Fibroblast of lung (primary cell): ENCODE measurements around the gene HTR3B. TPM values are rescaled to one million over a fixed set of nuclear protein-coding genes. Genes with fewer than 3 reads are reported as not detected.

Source experiments
- DNase-seq, 2 donors: peaks; one replicate each; pipeline versions ENCODE4 v3.0.0 to v3.0.0-alpha.2; 2010; ENCODE audit warnings: low read depth in 2 of 2
- H2AFZ ChIP-seq: 2 replicates; pipeline ENCODE4 v1.5.1; 2012; ENCODE audit warnings: low read length, control low read depth, inconsistent platforms
- H3K27ac ChIP-seq: 2 replicates; pipeline ENCODE4 v1.5.1; 2011; ENCODE audit warnings: low read length, control low read depth; ENCODE audit not compliant: insufficient read depth
- H3K27me3 ChIP-seq: 2 replicates; pipeline ENCODE4 v1.5.1; 2011; ENCODE audit warnings: mild to moderate bottlenecking, low read length; ENCODE audit not compliant: control insufficient read depth, insufficient read depth
- H3K36me3 ChIP-seq: 2 replicates; pipeline ENCODE4 v1.5.1; 2011; ENCODE audit warnings: low read length; ENCODE audit not compliant: control insufficient read depth, insufficient read depth
- H3K4me1 ChIP-seq: 2 replicates; pipeline ENCODE4 v1.5.1; 2011; ENCODE audit warnings: low read length; ENCODE audit not compliant: control insufficient read depth, insufficient read depth; ENCODE audit errors: extremely low read depth
- H3K4me2 ChIP-seq: 2 replicates; pipeline ENCODE4 v1.5.1; 2011; ENCODE audit warnings: low read length, control low read depth; ENCODE audit not compliant: insufficient read depth; ENCODE audit errors: extremely low read depth
- H3K4me3 ChIP-seq, 4 experiments: fragments of 200-600 bp in 1 of 4; sonication (generic) in 1 of 4; replicated peaks in 1 of 4; 2 replicates each; pipeline ENCODE4 v1.5.1; 2011 to 2016; ENCODE audit warnings: low read length in 4 of 4, low read depth in 3 of 4, mild to moderate bottlenecking in 3 of 4, control low read depth in 2 of 4, inconsistent platforms in 1 of 4, mixed read lengths in 1 of 4; ENCODE audit not compliant: insufficient read depth in 1 of 4; ENCODE audit errors: control extremely low read depth in 1 of 4
- H3K79me2 ChIP-seq: 2 replicates; pipeline ENCODE4 v1.5.1; 2012; ENCODE audit warnings: mild to moderate bottlenecking, low read length, inconsistent platforms; ENCODE audit not compliant: control insufficient read depth, insufficient read depth
- H3K9ac ChIP-seq: 2 replicates; pipeline ENCODE4 v1.5.1; 2011; ENCODE audit warnings: mild to moderate bottlenecking, low read length, control low read depth; ENCODE audit not compliant: insufficient read depth
- H3K9me3 ChIP-seq: 2 replicates; pipeline ENCODE4 v1.5.1; 2012; ENCODE audit warnings: low read depth, low read length; ENCODE audit not compliant: control insufficient read depth, insufficient read depth
- H4K20me1 ChIP-seq: 2 replicates; pipeline ENCODE4 v1.5.1; 2011; ENCODE audit warnings: low read length; ENCODE audit not compliant: control insufficient read depth, insufficient read depth; ENCODE audit errors: extremely low read depth
- CTCF ChIP-seq, 2 donors: IDR thresholded peaks in 1 of 2; conservative IDR thresholded peaks in 1 of 2; 1 replicate in 1 of 2; 2 replicates in 1 of 2; pipeline ENCODE4 v1.5.1; 2011 to 2012; ENCODE audit warnings: low read length in 2 of 2, control low read depth in 1 of 2, inconsistent platforms in 1 of 2, low read depth in 1 of 2, mild to moderate bottlenecking in 1 of 2
- EZH2 ChIP-seq: IDR thresholded peaks from 2 replicates; pipeline ENCODE4 v1.5.1; 2012; ENCODE audit warnings: low read length, control low read depth, mild to moderate bottlenecking; ENCODE audit errors: missing control alignments
- polyA plus RNA-seq, 2 donors: library from polyadenylated mRNA; depleted of rRNA in 1 of 2; stranded (reverse) in 1 of 2; unstranded in 1 of 2; fragments of >200 nt; gene quantifications; 2 replicates each; pipeline ENCODE4 v1.2.1, GENCODE V29; 2011 to 2012; ENCODE audit warnings: missing spikeins in 1 of 2
- total RNA-seq: library from RNA; depleted of rRNA; stranded (reverse); fragments of >200 nt; gene quantifications from 2 replicates; pipeline ENCODE4 v1.2.1, GENCODE V29; 2014

The HTR3B gene
- total and polyA plus RNA-seq, 2 donors (not counting 1 experiment from before 2014, with no cell fraction given): not detected

GRCh38 chr11:113974741-113975470, 70.3 kb downstream of the HTR3B start, which contains the start of gene HTR3A:
Gene HTR3A (plus strand): TSS chr11:113975108. CDS start chr11:113975326, 218 bp downstream.
- H3K79me2 ChIP-seq: no peaks in the 10 kb centered on the region
- H2AFZ ChIP-seq: no peak within 1 kb of the TSS
- H4K20me1 ChIP-seq: no peaks in the 10 kb centered on the region
- H3K36me3 ChIP-seq: no peaks in the 10 kb centered on the region
- H3K27ac ChIP-seq: no peak within 1 kb of the TSS
- TF ChIP-seq CTCF (conservative IDR thresholded peaks at IDR 0.05 in 1 of 2, IDR thresholded peaks at IDR 0.05 in 1 of 2; ENCODE audit: low read depth in 1 of 2, low read length in 2 of 2): no peak
- TF ChIP-seq EZH2: no peak
- H3K27me3 ChIP-seq: no peaks in the 10 kb centered on the region
- no peak within 1 kb of the TSS for H3K4me3 ChIP-seq
- H3K4me2 ChIP-seq: no peak within 1 kb of the TSS
- peak in 1 of 2 donors; percentile 44 for DNase-seq
- H3K9ac ChIP-seq: no peak within 1 kb of the TSS
- H3K9me3 ChIP-seq: no peaks in the 10 kb centered on the region
- H3K4me1 ChIP-seq: no peaks in the 10 kb centered on the region

- DNase-seq: no peak
- no peak overlapping the region for H3K4me3 ChIP-seq
- no peak overlapping the region for H3K4me2 ChIP-seq
- no peaks in the 10 kb centered on the region for H3K36me3 ChIP-seq
- no peak overlapping the region for H3K9ac ChIP-seq
- H3K27ac ChIP-seq: no peak overlapping the region
- H3K9me3 ChIP-seq: no peaks in the 10 kb centered on the region
- no peak overlapping the region for H2AFZ ChIP-seq
- H3K4me1 ChIP-seq: no peaks in the 10 kb centered on the region
- H3K27me3 ChIP-seq: no peaks in the 10 kb centered on the region
- TF ChIP-seq CTCF (conservative IDR thresholded peaks at IDR 0.05 in 1 of 2, IDR thresholded peaks at IDR 0.05 in 1 of 2; ENCODE audit: low read depth in 1 of 2, low read length in 2 of 2) (no peak), EZH2 (no peak)
- H4K20me1 ChIP-seq: no peaks in the 10 kb centered on the region
- H3K79me2 ChIP-seq: no peaks in the 10 kb centered on the region
Observed at GRCh38 chr11:113977071-113977490, 72.5 kb downstream of the HTR3B start.

GRCh38 chr11:113977701-113978100, 73.1 kb downstream of the HTR3B start:
- no peak for DNase-seq
- H3K4me1 ChIP-seq: no peaks in the 10 kb centered on the region
- TF ChIP-seq CTCF (conservative IDR thresholded peaks at IDR 0.05 in 1 of 2, IDR thresholded peaks at IDR 0.05 in 1 of 2; ENCODE audit: low read depth in 1 of 2, low read length in 2 of 2) (no peak), EZH2 (no peak)
- H3K27ac ChIP-seq: no peak overlapping the region
- no peaks in the 10 kb centered on the region for H4K20me1 ChIP-seq
- no peak overlapping the region for H3K4me3 ChIP-seq
- H3K9me3 ChIP-seq: no peaks in the 10 kb centered on the region
- no peaks in the 10 kb centered on the region for H3K36me3 ChIP-seq
- H3K79me2 ChIP-seq: no peaks in the 10 kb centered on the region
- H2AFZ ChIP-seq: no peak overlapping the region
- H3K9ac ChIP-seq: no peak overlapping the region
- no peaks in the 10 kb centered on the region for H3K27me3 ChIP-seq
- H3K4me2 ChIP-seq: no peak overlapping the region
